A549 (cell line): ENCODE data around the gene GALNT14.

Source experiments
- CEBPB ChIP-seq, 2 experiments: fragments of >200 bp in 1 of 2; sonication (Bioruptor Twin) in 1 of 2; formaldehyde crosslinking in 1 of 2; IDR thresholded peaks; 2 replicates each; pipeline ENCODE4 v1.6.1; 2012 to 2016
- EP300 ChIP-seq, 2 experiments: fragments of >200 bp; sonication (Bioruptor Twin); formaldehyde crosslinking; IDR thresholded peaks; 2 replicates in 1 of 2; 3 replicates in 1 of 2; pipeline ENCODE4 v1.6.1; 2016 to 2017
- JUN ChIP-seq, 2 experiments: fragments of >200 bp; sonication (Bioruptor Twin); formaldehyde crosslinking; IDR thresholded peaks; 2 replicates in 1 of 2; 3 replicates in 1 of 2; pipeline ENCODE4 v1.6.1; 2016 to 2017
- RAD21 ChIP-seq, 2 experiments: fragments of >200 bp in 1 of 2; sonication (Bioruptor Twin) in 1 of 2; formaldehyde crosslinking in 1 of 2; IDR thresholded peaks in 1 of 2; conservative IDR thresholded peaks in 1 of 2; 2 replicates in 1 of 2; 3 replicates in 1 of 2; pipeline ENCODE4 v1.6.1; 2012 to 2018; ENCODE audit warnings: inconsistent platforms in 1 of 2
- RFX5 ChIP-seq: fragments of 450-650 bp; IDR thresholded peaks from 2 replicates; pipeline ENCODE4 v1.7.1; 2014; ENCODE audit warnings: antibody characterized with exemption, mild to moderate bottlenecking, moderate library complexity
- SMC3 ChIP-seq: fragments of >200 bp; sonication (Bioruptor Twin); formaldehyde crosslinking; IDR thresholded peaks from 3 replicates; pipeline ENCODE4 v1.6.1; 2018; ENCODE audit warnings: inconsistent platforms
- TF ChIP-seq, protein P1 (sequence below): fragments of >200 bp; sonication (Bioruptor Twin); formaldehyde crosslinking; IDR thresholded peaks from 3 replicates; pipeline ENCODE4 v1.5.1; 2016

- no peak for TF ChIP-seq JUN (IDR thresholded peaks at IDR 0.05)
- TF ChIP-seq CEBPB (IDR thresholded peaks at IDR 0.05), result no peak
- TF ChIP-seq, protein P1, sequence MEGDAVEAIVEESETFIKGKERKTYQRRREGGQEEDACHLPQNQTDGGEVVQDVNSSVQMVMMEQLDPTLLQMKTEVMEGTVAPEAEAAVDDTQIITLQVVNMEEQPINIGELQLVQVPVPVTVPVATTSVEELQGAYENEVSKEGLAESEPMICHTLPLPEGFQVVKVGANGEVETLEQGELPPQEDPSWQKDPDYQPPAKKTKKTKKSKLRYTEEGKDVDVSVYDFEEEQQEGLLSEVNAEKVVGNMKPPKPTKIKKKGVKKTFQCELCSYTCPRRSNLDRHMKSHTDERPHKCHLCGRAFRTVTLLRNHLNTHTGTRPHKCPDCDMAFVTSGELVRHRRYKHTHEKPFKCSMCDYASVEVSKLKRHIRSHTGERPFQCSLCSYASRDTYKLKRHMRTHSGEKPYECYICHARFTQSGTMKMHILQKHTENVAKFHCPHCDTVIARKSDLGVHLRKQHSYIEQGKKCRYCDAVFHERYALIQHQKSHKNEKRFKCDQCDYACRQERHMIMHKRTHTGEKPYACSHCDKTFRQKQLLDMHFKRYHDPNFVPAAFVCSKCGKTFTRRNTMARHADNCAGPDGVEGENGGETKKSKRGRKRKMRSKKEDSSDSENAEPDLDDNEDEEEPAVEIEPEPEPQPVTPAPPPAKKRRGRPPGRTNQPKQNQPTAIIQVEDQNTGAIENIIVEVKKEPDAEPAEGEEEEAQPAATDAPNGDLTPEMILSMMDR, result no peak
- TF ChIP-seq RAD21 (conservative IDR thresholded peaks at IDR 0.05 in 1 of 2, IDR thresholded peaks at IDR 0.05 in 1 of 2), result no peak
- TF ChIP-seq RFX5, result no peak
- no peak for TF ChIP-seq SMC3
- TF ChIP-seq EP300 (IDR thresholded peaks at IDR 0.05), result no peak
Observed at GRCh38 chr2:31131871-31132270, 6.4 kb downstream of the GALNT14 start.
